HPDE6-E6E7 (cell line): ENCODE data around the gene RRBP1.
A peak's percentile ranks its signal among the peaks of the same experiment; 100 is the strongest.
"Not testable (repeated sequence)": the region's sequence is repeated elsewhere in the genome, so short reads cannot be mapped to it uniquely, and the experiment has no call there.

Experiments used
- DNase-seq: peaks from one replicate; pipeline ENCODE4 v3.0.0; 2011; ENCODE audit warnings: missing footprints; ENCODE audit errors: extremely low spot score

The RRBP1 gene

DNA sequence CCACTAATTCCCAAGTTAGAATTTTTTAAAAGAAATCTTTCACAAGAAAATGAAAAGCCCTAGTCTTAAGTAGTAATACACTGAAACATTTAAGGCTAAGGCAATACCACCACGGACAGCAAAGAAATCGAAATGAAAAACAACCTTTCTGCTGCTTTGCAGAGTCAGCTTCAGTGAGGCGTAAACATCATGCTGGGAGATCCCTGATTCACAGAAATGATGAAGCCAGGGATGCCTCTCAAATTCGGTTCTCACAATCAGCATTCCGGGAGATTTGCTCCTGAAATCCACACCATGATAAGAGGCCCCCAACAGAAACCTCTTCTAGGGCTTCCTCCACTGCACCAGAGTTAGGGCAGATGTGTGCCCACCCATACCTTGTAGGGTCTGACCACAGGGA is 18.6 kb downstream of the RRBP1 start:
- no peak for DNase-seq

DNA sequence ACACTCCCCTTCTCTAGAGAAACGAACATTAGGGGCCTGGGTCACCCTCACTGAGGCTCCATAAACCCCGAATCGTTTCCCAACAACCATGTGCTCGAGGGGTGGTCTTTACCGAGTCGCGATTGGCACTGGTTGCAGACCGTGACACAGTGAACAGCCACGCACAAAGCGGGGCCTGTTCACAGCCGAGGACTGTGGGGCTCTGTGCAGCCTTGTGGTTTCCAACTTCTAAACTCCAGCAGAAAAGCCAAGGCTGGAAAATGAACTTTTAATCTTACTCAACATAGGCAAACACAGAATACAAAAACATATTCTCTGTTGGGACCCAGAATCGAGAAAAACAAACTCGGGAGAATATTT is 19.0 kb downstream of the RRBP1 start:
- no peak for DNase-seq

- no peak for DNase-seq
These were observed 19.6 kb downstream of the RRBP1 start for GRCh38 chr20:17662333-17663039.

- no peak for DNase-seq
These were observed 20.8 kb downstream of the RRBP1 start for GRCh38 chr20:17661121-17661744.

GRCh38 chr20:17660667-17661066 is 21.4 kb downstream of the RRBP1 start:
- DNase-seq: no peak

GRCh38 chr20:17659801-17660200 is 22.2 kb downstream of the RRBP1 start:
- DNase-seq: no peak

- DNase-seq: not testable (repeated sequence)
These were observed 22.7 kb downstream of the RRBP1 start for GRCh38 chr20:17659344-17659743.

GRCh38 chr20:17658648-17658993 is 23.4 kb downstream of the RRBP1 start:
- no peak for DNase-seq

DNA sequence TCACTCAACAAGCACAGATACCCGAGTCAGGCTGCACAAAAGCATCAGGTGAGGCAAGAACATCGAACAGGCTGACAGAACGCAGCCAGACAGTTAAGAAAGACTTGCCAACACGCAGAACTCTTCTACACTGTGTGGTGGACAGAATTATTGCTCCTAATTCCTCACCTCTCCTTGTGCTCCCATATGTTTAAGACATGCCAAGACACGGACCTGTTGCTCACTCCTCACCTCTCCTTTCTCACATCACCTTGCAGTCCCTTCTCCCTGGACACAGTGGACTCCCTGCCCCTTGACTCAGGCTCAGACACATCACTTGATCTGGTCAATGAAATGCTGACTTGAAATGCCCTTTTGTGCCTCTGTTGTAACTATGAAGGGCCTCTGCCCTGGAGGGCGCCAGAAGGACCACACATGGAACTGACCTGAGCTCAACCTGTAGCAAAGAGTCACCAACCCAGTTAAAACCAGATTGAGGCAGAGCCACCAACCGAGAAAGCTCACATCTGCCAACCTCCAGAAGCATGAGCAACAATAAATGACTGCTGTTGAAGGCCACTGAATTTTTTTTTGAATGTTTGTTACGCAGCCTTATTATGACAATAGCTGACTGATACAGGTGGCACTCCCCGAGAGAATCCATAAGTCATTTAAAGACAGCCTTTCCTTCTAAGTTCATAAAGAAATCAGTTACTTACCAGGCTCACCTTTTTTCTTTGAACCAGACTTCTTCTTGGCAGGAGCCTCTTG is 24.0 kb downstream of the RRBP1 start:
- DNase-seq: no peak

DNA sequence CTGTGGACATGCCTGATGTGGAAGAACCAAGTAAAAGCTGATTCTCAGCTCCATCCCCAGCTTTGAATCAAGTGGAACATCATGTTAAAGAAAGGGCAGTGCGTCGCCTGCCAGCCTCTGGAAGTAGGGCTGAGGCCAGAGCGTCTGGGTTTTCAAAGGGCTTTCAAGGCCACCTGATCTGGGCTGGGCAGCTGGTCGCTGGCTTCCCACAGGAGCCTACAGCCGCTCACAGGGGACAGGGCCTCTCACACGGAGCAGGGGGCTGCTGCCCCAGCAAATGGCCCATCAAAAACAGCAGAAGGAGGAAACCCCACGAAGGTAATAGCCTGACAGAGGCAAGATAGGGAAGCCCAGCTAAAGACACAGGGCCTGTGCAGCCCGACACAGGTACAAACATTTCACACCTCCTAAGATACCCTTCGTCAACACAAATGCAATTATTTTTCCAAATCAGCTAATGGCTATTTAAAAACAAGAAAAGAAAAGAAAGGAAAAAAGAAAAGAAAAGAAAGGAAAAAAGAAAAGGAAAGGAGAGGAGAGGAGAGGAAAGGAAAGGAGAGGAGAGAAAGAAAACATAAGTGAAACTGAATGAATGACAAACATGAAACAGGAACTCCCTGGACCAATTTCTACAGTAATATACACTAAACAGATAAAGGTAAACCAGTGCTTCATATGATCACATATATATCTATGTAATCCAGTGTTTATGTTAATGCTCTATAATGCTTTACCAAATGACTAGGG is 24.8 kb downstream of the RRBP1 start:
- no peak for DNase-seq

DNA sequence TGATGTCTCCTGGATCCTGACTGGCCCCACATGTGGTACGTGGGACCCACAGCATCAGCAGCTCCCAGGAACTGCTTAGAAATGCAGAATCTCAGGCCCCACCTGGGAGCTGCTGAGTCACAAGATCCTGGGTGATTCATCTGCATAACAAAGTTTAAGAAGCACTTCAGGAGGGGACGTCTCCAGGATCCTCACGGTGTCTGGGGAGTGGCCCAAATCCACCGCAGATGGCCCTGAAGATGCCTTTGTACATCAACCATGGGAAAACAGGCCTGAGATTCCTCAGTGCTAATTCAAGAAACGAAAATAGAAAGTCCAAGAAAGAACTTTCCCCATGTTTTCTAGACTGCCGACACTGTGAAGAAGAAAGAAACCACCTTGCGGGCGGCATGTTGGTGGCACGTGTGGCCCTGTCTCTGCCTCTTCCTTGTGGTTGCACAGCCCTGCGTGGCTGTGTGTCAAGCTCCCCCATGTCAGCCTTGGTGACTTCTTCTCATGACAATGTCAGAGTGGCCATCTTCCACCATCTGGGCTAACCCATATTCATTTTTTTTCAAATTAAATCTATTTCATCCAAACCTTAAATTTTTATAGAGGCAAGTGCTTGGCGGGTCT is 26.1 kb downstream of the RRBP1 start:
- no peak for DNase-seq

DNA sequence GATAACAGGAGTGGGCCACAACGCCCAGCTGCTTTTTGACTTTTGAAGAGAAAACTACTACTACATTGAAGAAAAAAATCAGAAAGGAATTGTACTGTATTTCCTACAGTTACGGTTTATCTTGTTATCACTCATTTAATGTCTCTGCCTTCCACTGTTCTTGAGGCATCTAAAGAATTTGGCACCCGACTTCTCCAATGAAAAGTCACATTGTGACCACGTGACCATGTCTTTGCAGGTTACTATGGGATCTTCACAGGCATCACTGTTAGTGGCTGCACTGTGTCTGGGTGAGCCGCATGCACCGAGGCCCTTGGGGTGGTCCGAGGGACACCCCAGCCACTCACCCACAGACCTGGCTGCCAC is 26.8 kb downstream of the RRBP1 start:
- DNase-seq: no peak

DNA sequence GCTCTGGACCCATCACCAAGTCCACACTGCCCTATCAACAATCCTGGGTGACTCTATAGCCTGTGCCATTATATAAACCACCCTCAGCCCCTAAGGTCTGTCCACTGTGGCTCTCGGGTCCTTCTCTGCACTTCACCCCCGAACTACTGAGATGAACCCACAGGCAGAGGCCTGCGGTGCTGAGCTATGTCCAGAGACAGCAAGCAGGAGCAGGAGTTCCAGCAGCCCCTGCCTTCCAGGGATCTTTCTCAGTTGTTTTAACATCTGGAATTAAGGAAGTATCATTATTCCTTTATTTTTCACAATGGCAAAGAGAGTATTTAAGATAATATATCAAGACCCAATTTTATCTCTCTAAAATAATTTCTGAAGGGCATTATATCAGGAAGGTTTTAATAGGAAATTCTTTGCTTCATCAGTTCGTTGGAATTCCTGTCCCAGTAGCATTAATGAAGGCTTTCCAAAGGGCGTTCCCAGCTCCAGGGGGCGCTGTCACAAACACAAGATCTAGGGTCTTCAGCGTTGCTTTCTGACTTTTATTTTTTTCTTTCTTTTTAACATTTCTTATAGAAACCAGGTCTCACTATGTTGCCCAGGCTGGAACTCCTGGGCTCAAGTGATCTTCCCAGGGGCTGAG is 27.3 kb downstream of the RRBP1 start:
- DNase-seq: no peak

GRCh38 chr20:17653835-17654648 is 28.0 kb downstream of the RRBP1 start:
- no peak for DNase-seq

- DNase-seq: no peak
These were observed 29.6 kb downstream of the RRBP1 start for GRCh38 chr20:17652411-17652810.

GRCh38 chr20:17651760-17652388 is 30.2 kb downstream of the RRBP1 start:
- DNase-seq: peak; percentile 39

GRCh38 chr20:17651129-17651759 is 30.8 kb downstream of the RRBP1 start:
- no peak for DNase-seq

DNA sequence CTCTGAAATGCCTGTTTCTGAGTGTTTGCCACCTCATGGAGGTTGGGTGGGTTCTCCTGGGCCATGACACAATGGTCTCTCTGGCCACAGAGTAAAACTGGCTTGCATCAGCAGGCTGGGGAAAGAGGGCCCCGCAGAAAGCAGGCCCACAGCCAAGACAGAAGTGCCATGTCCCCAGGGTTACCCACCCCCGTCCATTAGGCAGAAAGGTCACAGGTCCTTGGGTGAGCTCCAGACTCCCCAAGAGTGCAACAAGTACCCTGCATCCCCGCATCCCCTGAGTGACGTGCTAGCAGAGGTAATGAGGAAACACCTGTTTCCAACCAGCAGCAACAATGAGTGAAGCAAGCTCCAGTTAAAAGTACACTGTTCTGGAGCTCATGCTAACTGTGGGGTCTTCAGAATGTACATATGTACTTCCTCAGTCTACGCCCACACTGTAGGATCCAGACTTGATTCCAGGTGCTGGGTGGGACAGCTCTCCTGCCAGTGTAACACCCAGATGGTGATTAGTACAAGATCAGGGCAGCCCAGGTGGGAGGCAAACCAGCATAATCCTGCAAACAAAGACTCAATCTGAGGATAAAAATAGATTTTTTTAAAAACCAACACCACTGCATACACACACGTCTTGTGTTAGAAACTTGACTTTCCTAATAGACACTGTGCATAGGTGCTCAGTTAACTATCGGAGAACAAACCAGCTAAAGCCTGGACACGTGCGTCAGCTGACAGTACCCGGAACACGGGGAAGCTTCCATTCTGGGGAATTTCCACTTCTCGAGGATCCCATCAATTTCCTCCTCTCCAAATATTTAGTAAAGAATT is 31.5 kb downstream of the RRBP1 start:
- no peak for DNase-seq
